ENCODE results near the gene DCXR. TPM values are rescaled to one million over a fixed set of nuclear protein-coding genes. Genes with fewer than 3 reads are reported as not detected.

DCXR gene
- total RNA-seq, 4 donors from 2014 or later = 78.6 to 135 (median 102) TPM

DNA sequence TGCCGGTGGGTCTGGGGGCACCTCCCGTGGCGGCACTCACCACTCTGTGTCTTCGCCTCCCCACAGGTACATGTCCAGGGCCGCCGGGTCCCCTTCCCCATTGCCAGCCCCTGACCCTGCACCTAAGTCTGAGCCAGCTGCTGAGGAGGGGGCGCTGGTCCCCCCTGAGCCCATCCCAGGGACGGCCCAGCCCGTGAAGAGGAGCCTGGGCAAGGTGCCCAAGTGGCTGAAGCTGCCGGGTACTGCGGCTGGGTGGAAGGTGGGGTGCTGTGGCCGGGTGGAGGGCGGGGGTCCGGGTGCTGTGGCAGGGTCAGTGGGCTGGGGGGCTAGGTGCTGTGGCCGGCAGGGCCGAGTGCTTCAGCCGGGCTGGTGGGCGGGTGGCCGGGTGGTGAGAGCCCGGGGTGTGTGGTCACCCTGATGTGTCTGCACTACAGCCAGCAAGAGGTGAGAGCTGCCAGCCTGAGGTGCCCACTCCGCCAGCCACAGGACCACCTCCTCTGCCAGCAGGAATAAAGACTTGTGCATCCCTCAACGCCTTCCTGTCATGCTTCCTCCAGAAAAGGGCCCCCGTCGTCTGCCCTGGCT lies 20.5 kb downstream of the DCXR start:
- DNase-seq (ENCODE audit: extremely low spot score) = no peak
- no peak for TF ChIP-seq EP300 (IDR thresholded peaks at IDR 0.05)
- TF ChIP-seq, protein P1, sequence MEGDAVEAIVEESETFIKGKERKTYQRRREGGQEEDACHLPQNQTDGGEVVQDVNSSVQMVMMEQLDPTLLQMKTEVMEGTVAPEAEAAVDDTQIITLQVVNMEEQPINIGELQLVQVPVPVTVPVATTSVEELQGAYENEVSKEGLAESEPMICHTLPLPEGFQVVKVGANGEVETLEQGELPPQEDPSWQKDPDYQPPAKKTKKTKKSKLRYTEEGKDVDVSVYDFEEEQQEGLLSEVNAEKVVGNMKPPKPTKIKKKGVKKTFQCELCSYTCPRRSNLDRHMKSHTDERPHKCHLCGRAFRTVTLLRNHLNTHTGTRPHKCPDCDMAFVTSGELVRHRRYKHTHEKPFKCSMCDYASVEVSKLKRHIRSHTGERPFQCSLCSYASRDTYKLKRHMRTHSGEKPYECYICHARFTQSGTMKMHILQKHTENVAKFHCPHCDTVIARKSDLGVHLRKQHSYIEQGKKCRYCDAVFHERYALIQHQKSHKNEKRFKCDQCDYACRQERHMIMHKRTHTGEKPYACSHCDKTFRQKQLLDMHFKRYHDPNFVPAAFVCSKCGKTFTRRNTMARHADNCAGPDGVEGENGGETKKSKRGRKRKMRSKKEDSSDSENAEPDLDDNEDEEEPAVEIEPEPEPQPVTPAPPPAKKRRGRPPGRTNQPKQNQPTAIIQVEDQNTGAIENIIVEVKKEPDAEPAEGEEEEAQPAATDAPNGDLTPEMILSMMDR (IDR thresholded peaks at IDR 0.05) = no peak
- TF ChIP-seq POLR2A (IDR thresholded peaks at IDR 0.05; ENCODE audit: low read depth) = no peak
- no peak for TF ChIP-seq POLR2AphosphoS5 (IDR thresholded peaks at IDR 0.05)
- Histone ChIP-seq H3K27me3 (no peaks in the 10 kb centered on the region), H3K4me3 (no peak overlapping the region), H3K36me3 (peaks cover 3 to 33% (median 23%) of the 10 kb centered on the region in 4 donors), H3K9me3 (no peaks in the 10 kb centered on the region), H3K27ac (replicated peaks in 1 of 4) (no peak overlapping the region), H3K4me1 (peaks cover 21 to 26% (median 21%) of the 10 kb centered on the region in 4 donors)
- intact Hi-C loops (cut with DNase I) = no loop called here
- WGBS = 95% methylated on average over 4 of the region's 24 CpGs

DNA sequence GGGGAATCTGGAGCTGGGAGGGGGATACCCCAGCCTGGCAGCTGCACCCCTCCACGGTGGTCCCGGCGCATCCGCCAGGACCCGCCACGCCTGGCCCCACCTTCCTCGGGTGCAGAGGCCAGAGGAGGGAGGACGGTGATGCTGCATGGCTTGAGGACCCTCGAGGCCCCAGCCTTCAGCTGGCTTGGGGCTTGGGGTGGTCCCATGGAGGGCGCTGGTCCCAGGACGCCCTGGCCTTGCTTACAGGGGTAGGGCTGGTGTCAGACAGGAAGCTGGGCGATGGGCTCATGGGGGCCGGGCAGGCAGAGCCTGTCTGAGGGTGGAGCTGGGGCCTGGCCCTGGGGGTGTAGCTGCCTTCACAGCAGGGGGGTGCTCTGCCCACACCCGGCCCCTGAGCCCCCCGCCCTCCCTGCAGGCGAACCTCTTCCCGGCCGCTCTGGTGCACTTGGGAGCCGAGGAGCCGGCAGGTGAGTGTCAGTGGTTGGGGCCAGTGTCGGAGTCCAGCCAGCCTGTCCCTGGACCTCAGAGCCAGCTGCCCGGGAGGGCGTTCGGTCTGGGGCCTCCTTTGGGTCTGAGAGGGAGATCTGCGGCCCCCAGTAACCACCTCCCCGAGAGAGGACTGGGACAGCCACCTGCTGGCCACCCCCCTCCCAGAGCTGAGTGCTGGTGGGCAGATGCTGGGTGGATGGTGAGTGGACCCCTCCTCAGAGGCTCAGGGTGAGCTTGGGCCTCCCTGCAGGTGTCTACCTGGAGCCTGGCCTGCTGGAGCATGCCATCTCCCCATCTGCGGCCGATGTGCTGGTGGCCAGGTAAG lies 21.2 kb downstream of the DCXR start:
- 94% methylated on average over 6 of the region's 28 CpGs for WGBS
- Histone ChIP-seq H3K4me1 (peaks cover 14 to 19% (median 14%) of the 10 kb centered on the region in 4 donors), H3K36me3 (peaks cover 3 to 40% (median 26%) of the 10 kb centered on the region in 4 donors), H3K27ac (replicated peaks in 1 of 4) (no peak overlapping the region), H3K4me3 (no peak overlapping the region), H3K9me3 (no peaks in the 10 kb centered on the region), H3K27me3 (no peaks in the 10 kb centered on the region)
- TF ChIP-seq EP300 (IDR thresholded peaks at IDR 0.05) (no peak), POLR2A (IDR thresholded peaks at IDR 0.05; ENCODE audit: low read depth) (no peak), POLR2AphosphoS5 (IDR thresholded peaks at IDR 0.05) (no peak)
- TF ChIP-seq, protein P1 (IDR thresholded peaks at IDR 0.05) = no peak
- intact Hi-C loops (cut with DNase I) = no loop called here
- no peak for DNase-seq (ENCODE audit: extremely low spot score)

DNA sequence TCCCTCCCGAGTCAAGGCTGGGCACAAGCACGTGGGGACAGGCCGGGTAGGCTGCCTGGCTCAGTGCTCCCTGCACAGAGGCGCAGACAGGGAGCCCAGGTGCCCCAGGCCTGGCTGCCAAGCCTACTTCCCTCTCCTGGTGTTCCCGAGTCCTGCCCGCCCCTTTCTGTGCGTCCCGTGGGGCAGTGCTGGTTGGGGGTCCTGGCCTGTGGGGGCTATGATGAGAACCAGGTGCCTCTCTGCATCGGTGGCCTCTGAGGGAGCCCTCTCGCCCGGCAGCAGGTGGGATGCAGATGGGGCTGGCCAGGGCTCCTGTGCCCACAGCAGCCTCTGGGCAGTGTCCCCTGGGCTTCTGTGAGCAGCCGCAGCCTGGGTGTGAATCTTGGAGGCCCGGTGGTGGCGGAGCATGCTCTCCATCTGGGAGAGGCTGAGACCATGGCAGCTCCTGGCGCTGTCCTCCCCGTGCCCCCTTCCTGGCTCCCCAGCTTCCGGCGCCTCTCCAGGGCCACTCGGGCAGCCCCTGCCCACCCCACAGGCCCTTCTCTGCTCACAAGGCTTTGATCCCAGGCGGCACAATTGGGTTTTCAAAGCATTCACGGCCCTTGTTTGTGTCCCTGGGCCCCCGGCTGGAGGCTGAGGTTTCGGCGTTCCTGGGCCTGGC lies 22.1 kb downstream of the DCXR start:
- TF ChIP-seq POLR2A (IDR thresholded peaks at IDR 0.05; ENCODE audit: low read depth) (no peak), EP300 (IDR thresholded peaks at IDR 0.05) (no peak), POLR2AphosphoS5 (IDR thresholded peaks at IDR 0.05) (no peak)
- TF ChIP-seq, protein P1 (IDR thresholded peaks at IDR 0.05) = no peak
- peaks cover 6 to 14% (median 8%) of the 10 kb centered on the region in 4 donors for H3K4me1 ChIP-seq

DNA sequence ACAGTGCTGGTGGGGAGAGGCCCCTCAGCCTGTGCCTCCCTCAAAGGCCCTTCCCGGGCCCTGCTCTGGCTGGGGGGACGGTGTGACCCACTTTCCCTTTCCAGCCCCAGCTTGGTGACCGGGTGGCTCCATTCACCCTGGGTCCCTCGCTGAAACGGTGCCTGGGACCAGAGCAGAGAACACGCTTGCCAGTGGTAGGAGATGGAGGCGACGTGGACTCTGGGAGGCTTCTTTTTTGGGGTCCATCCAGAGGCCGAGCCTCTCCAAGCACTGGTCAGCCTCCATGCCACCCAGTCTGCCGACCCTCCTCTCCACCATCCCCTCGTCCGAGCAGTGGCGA lies 22.6 kb downstream of the DCXR start:
- DNase-seq (ENCODE audit: extremely low spot score) = no peak
- Histone ChIP-seq H3K27me3 (no peaks in the 10 kb centered on the region), H3K4me3 (no peak overlapping the region), H3K27ac (replicated peaks in 1 of 4) (no peak overlapping the region), H3K4me1 (peaks cover under 1 to 12% (median 4%) of the 10 kb centered on the region in 4 donors), H3K36me3 (peaks cover 3 to 48% (median 31%) of the 10 kb centered on the region in 4 donors), H3K9me3 (no peaks in the 10 kb centered on the region)
- intact Hi-C loops (cut with DNase I) = no loop called here
- WGBS = 90% methylated on average over 9 of the region's 13 CpGs
- no peak for TF ChIP-seq EP300 (IDR thresholded peaks at IDR 0.05)
- TF ChIP-seq, protein P1 (IDR thresholded peaks at IDR 0.05) = no peak
- TF ChIP-seq POLR2A (IDR thresholded peaks at IDR 0.05; ENCODE audit: low read depth) = no peak
- TF ChIP-seq POLR2AphosphoS5 (IDR thresholded peaks at IDR 0.05) = no peak

More for the DNA sequence above, 22.1 kb downstream of the DCXR start:
- intact Hi-C loops (cut with DNase I) = no loop called here
- Histone ChIP-seq H3K9me3 (no peaks in the 10 kb centered on the region), H3K27me3 (no peaks in the 10 kb centered on the region), H3K4me3 (no peak overlapping the region), H3K27ac (replicated peaks in 1 of 4) (no peak overlapping the region), H3K36me3 (peaks cover 3 to 48% (median 29%) of the 10 kb centered on the region in 4 donors)
- WGBS = 78% methylated on average over 19 of the region's 24 CpGs
- DNase-seq (ENCODE audit: extremely low spot score) = no peak
